Measurements from ENCODE around the gene MAPK8.

DNA sequence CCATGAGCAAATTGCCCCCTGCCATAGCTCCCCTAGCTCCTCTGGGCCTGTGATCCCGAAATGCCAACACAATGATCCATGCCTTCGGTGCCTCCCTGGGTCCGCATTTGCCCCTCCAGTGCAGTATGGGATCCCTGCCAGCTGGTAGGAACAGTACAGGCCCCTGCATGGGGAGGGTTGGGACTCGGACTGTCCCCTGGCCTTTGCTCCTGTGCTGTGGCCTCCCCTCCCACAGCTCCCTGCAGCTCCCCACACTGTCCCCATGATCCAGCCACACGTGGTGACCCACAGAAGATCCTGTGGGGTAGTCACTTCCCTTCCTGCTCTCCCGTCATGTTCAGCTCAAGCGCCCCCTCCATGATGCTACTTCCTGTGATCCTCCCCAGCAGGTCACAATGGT lies 140.3 kb downstream of the MAPK8 start:
- no peak for TF ChIP-seq POLR2AphosphoS5 (IDR thresholded peaks at IDR 0.05; ENCODE audit: low read depth)
- no peak for TF ChIP-seq CTCF (IDR thresholded peaks at IDR 0.05; ENCODE audit: insufficient read depth, low read length)
- TF ChIP-seq, protein P1, sequence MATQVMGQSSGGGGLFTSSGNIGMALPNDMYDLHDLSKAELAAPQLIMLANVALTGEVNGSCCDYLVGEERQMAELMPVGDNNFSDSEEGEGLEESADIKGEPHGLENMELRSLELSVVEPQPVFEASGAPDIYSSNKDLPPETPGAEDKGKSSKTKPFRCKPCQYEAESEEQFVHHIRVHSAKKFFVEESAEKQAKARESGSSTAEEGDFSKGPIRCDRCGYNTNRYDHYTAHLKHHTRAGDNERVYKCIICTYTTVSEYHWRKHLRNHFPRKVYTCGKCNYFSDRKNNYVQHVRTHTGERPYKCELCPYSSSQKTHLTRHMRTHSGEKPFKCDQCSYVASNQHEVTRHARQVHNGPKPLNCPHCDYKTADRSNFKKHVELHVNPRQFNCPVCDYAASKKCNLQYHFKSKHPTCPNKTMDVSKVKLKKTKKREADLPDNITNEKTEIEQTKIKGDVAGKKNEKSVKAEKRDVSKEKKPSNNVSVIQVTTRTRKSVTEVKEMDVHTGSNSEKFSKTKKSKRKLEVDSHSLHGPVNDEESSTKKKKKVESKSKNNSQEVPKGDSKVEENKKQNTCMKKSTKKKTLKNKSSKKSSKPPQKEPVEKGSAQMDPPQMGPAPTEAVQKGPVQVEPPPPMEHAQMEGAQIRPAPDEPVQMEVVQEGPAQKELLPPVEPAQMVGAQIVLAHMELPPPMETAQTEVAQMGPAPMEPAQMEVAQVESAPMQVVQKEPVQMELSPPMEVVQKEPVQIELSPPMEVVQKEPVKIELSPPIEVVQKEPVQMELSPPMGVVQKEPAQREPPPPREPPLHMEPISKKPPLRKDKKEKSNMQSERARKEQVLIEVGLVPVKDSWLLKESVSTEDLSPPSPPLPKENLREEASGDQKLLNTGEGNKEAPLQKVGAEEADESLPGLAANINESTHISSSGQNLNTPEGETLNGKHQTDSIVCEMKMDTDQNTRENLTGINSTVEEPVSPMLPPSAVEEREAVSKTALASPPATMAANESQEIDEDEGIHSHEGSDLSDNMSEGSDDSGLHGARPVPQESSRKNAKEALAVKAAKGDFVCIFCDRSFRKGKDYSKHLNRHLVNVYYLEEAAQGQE (IDR thresholded peaks at IDR 0.05; ENCODE audit: insufficient replicate concordance, low read depth) = no peak
- TF ChIP-seq SPI1 (IDR thresholded peaks at IDR 0.05; ENCODE audit: borderline replicate concordance, low read depth) = no peak
- no peak for TF ChIP-seq GABPA (IDR thresholded peaks at IDR 0.05; ENCODE audit: low read depth)
